HG03103 (cell line): ENCODE results near the gene ZNF487.
"Not testable (repeated sequence)": the region's sequence is repeated elsewhere in the genome, so short reads cannot be mapped to it uniquely, and the experiment has no call there.

ENCODE experiments used
- ATAC-seq: cut with Tn5 transposase; IDR thresholded peaks from one replicate; pipeline ENCODE4 v1.9.1; 2021; ENCODE audit warnings: low read depth; ENCODE audit not compliant: unreplicated experiment

ZNF487 gene

GRCh38 chr10:43436291-43437140, at the start of gene ZNF487:
ZNF487 (plus strand) TSS chr10:43437111; CDS start chr10:43475814, 38,703 bp downstream.
- peak; percentile 93 for ATAC-seq

GRCh38 chr10:43387678-43388032, 49.3 kb upstream of the ZNF487 start:
- ATAC-seq: no peak

GRCh38 chr10:43389867-43390266, 47.0 kb upstream of the ZNF487 start:
- no peak for ATAC-seq

GRCh38 chr10:43390333-43390732, 46.6 kb upstream of the ZNF487 start:
- no peak for ATAC-seq

GRCh38 chr10:43390759-43391158, 46.2 kb upstream of the ZNF487 start:
- no peak for ATAC-seq

GRCh38 chr10:43391496-43391895, 45.4 kb upstream of the ZNF487 start:
- no peak for ATAC-seq

GRCh38 chr10:43392748-43393147, 44.2 kb upstream of the ZNF487 start:
- ATAC-seq: no peak

GRCh38 chr10:43393186-43393585, 43.7 kb upstream of the ZNF487 start:
- not testable (repeated sequence) for ATAC-seq

GRCh38 chr10:43393606-43394360, 43.1 kb upstream of the ZNF487 start:
- no peak for ATAC-seq

GRCh38 chr10:43394868-43395267, 42.0 kb upstream of the ZNF487 start:
- ATAC-seq: no peak

GRCh38 chr10:43395571-43396060, 41.3 kb upstream of the ZNF487 start:
- ATAC-seq: no peak

GRCh38 chr10:43396061-43396927, 40.6 kb upstream of the ZNF487 start:
- ATAC-seq: peak; percentile 45

GRCh38 chr10:43396928-43397624, 39.8 kb upstream of the ZNF487 start:
- peak; percentile 75 for ATAC-seq

- ATAC-seq: no peak
Measured at GRCh38 chr10:43398939-43399319, 38.0 kb upstream of the ZNF487 start.

GRCh38 chr10:43399320-43400310, 37.3 kb upstream of the ZNF487 start:
- no peak for ATAC-seq

- ATAC-seq: no peak
Measured at GRCh38 chr10:43401627-43402026, 35.3 kb upstream of the ZNF487 start.

GRCh38 chr10:43402176-43402575, 34.7 kb upstream of the ZNF487 start:
- ATAC-seq: no peak

- ATAC-seq: no peak
Measured at GRCh38 chr10:43402880-43403452, 33.9 kb upstream of the ZNF487 start.
